MG63 (cell line): Measurements from ENCODE around the gene ZNF646. TPM values are rescaled to one million over a fixed set of nuclear protein-coding genes. Genes with fewer than 3 reads are reported as not detected.
"Not testable (repeated sequence)": the region's sequence is repeated elsewhere in the genome, so short reads cannot be mapped to it uniquely, and the experiment has no call there.

Experiments
- DNase-seq: peaks from one replicate; pipeline ENCODE4 v3.0.0-alpha.2; 2020
- H3K27me3 ChIP-seq: fragments of 250-450 bp; sonication (Bioruptor Pico); 2 replicates; pipeline ENCODE4 v1.5.1; 2020; ENCODE audit warnings: mild to moderate bottlenecking, moderate library complexity
- H3K36me3 ChIP-seq: fragments of 250-450 bp; sonication (Bioruptor Pico); 2 replicates; pipeline ENCODE4 v1.5.1; 2020; ENCODE audit warnings: mild to moderate bottlenecking, moderate library complexity
- H3K4me3 ChIP-seq: fragments of 250-450 bp; sonication (Bioruptor Pico); 2 replicates; pipeline ENCODE4 v1.5.1; 2020; ENCODE audit warnings: mild to moderate bottlenecking, moderate library complexity
- H3K9me3 ChIP-seq: fragments of 250-450 bp; sonication (Bioruptor Pico); 2 replicates; pipeline ENCODE4 v1.5.1; 2020; ENCODE audit warnings: mild to moderate bottlenecking, moderate library complexity
- total RNA-seq: library from RNA; depleted of rRNA; stranded (reverse); fragments of >200 nt; shearing (Covaris generic); gene quantifications from 2 replicates; pipeline ENCODE4 v1.2.3, GENCODE V29; 2014; ENCODE audit warnings: low replicate concordance

ZNF646 gene
- total RNA-seq, 1 experiment from 2014 or later, result 11.4 TPM

DNA sequence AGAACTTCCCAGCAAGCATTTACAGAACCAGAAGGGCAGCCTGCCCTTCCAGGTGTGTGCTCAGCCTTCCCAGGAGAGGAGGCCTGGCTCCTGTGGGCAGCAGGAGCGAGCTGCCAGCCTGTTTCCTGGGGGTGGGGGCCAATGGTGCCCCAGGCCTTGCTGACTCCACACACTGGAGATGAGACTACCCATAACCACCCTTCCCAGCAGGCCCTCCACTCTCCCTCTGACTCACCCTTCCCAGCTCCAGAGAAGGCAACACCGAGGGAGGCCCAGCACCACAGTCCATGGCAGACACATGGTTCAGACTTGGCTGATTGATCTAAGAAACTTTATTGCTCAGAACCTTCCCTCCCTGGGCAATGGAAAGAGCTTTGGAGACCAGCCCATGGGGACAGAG is 16.3 kb downstream of the ZNF646 start:
- DNase-seq, result peak; percentile 79
- Histone ChIP-seq H3K9me3 (no peaks in the 10 kb centered on the region), H3K36me3 (peaks cover 40% of the 10 kb centered on the region), H3K4me3 (no peak overlapping the region), H3K27me3 (no peaks in the 10 kb centered on the region)

- Histone ChIP-seq H3K27me3 (no peaks in the 10 kb centered on the region), H3K4me3 (no peak overlapping the region), H3K9me3 (no peaks in the 10 kb centered on the region; the same call in 1 of the 2 replicates), H3K36me3 (peaks cover 31% of the 10 kb centered on the region)
- DNase-seq, result no peak
Measured at GRCh38 chr16:31092330-31092729, 18.1 kb downstream of the ZNF646 start.

GRCh38 chr16:31093132-31093703 is 19.0 kb downstream of the ZNF646 start:
- H3K9me3 ChIP-seq, result no peaks in the 10 kb centered on the region; the same call in 1 of the 2 replicates
- H3K27me3 ChIP-seq, result no peaks in the 10 kb centered on the region
- DNase-seq, result peak; percentile 56
- peaks cover 28% of the 10 kb centered on the region for H3K36me3 ChIP-seq
- H3K4me3 ChIP-seq, result peak overlapping the region; percentile 84

- Histone ChIP-seq H3K36me3 (peaks cover 19% of the 10 kb centered on the region), H3K4me3 (peak overlapping the region; percentile 84), H3K9me3 (no peaks in the 10 kb centered on the region; the same call in 1 of the 2 replicates), H3K27me3 (no peaks in the 10 kb centered on the region)
- DNase-seq, result no peak
Measured at GRCh38 chr16:31094088-31094423, 19.8 kb downstream of the ZNF646 start.

DNA sequence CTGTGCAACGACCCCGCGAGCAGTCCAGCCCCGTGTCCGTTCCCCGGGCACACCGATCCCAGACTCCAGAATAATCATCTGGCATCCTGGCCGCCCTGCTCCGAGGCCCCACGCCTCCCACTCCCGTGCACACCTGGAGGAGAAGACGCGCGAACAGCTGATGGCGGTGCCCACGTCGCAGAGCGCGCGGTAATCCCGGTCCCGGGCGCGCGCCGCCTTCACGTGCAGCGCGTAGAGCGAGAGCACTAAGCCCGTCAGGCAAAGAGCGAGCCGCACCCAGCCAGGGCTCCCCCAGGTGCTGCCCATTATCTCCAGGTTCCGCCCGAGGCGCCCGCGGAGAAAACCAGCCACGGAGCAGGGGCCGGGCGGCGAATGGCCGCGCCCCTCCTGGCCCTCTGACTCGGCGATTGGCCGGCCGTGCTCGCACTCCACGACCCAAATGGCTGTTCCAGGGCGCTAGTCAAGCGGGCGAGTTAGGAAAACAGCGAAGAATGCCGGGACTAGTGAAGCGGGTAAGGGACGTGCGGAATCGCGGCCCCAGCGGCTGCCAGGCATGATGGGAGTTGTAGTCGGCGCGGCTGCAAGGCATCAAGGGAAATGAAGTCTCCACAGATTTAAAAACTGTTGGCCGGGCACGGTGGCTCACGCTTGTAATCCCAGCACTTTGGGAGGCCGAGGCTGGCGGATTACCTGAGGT is 20.4 kb downstream of the ZNF646 start, which contains the start of gene VKORC1:
VKORC1 (minus strand) TSS at position 374 of the 697 bp plus-strand sequence; CDS start at position 306, 68 bp downstream.
- peak; percentile 99 for DNase-seq

DNA sequence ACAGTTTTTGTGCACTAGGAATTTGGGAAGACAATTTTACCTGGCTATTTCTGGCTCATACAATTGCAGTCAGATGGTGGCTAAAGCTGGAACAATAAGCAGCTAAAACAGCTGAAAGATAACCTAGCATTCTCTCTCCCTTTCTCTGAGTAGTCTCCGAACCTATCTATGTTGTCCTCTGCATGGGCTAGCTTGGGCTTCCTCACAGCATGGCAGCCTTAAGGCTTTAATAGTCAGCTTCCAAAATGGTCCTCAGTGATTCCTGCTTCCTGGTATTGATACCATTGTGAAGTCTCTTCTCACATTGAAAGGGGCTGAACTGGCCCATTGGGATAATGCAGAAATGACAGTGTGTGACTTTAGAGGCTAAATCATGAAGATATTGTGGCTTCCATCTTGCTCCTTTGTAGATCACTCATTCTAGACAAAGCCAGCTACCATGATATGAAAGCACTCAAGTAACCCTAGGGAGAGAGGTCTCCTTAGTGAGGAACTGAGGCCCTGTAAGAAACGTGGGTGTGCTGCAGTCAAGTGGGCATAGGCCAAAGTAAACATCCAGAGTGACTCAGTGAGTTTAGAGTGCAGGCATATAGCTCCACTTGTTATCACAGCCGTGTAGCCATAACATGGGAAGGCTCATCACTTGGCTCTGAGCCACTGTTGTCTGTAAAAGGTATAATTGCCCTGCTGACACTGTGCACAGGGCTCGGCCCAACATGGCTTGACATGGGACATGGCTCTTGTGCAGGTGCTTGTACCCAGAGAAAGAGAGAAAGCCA is 25.8 kb downstream of the ZNF646 start:
- Histone ChIP-seq H3K4me3 (no peak overlapping the region), H3K27me3 (no peaks in the 10 kb centered on the region), H3K36me3 (peaks cover 3% of the 10 kb centered on the region), H3K9me3 (peaks cover 5% of the 10 kb centered on the region; the same call in 1 of the 2 replicates)
- DNase-seq, result no peak

More for the DNA sequence above, 20.4 kb downstream of the ZNF646 start, which contains the start of gene VKORC1:
- H3K36me3 ChIP-seq, result peaks cover 15% of the 10 kb centered on the region
- no peaks in the 10 kb centered on the region for H3K27me3 ChIP-seq
- H3K4me3 ChIP-seq, result peak within 1 kb of the TSS; percentile 84
- no peaks in the 10 kb centered on the region; the same call in 1 of the 2 replicates for H3K9me3 ChIP-seq

DNA sequence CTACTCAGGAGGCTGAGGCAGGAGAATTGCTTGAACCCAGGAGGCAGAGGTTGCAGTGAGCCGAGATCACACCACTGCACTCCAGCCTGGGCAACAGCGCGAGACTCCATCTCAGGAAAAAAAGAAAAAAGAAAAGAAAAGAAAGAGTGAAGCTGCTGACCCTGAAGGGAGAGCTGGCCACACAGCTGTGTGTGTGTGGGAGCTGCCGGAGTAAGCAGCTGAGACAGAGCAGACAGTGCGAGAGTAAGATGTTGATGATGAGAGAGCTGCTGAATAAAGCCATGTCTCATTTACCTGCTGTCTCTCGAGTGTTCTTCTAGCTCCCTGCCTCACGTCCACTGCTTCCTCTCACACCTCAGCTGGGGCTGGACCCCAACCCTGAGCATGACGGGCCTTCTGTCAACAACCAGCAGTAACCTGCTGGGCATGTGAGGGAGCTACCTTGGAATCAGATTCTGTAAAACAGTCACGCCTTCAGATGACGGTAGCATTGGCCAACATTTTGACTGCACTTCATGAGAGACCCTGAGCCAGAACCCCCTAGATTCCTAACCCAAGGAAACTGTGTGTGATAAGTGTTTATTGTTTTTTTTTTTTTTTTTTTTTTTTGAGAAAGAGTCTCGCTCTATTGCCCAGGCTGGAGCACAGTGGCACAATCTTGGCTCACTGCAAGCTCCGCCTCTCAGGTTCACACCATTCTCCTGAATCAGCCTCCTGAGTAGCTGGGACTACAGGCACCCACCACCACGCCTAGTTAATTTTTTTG is 26.8 kb downstream of the ZNF646 start:
- H3K4me3 ChIP-seq, H3K27me3 ChIP-seq, H3K9me3 ChIP-seq, H3K36me3 ChIP-seq, DNase-seq: not testable (repeated sequence)

DNA sequence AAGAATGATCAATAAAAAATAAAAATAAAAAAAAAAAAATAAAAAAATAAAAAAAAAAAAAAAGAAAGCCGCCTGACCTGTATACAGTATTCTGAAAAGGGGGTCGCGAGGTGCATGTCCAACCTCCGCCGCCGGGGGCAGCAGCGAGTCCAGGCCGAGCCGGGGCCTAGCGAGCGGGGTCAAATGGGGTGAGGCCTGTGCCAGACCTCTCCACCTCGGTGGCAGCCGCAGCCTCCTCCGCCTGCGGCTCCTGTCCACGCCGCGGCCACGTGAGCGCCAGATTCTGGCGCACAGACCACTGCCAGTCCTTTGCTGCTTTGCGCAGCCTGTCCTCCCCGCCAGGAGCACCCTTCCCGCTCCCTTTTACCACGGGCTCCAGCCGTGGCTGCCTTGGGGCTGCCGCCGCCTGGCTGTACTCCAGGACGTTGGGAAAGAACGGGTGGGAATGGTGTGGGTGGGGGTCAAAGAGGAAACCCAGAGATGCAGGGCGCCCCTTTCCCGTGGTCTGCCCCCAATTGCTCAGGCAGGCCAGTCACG is 31.5 kb downstream of the ZNF646 start:
- peaks cover 17% of the 10 kb centered on the region for H3K36me3 ChIP-seq
- no peak overlapping the region for H3K4me3 ChIP-seq
- no peaks in the 10 kb centered on the region for H3K9me3 ChIP-seq
- H3K27me3 ChIP-seq, result no peaks in the 10 kb centered on the region
- peak; percentile 90 for DNase-seq

GRCh38 chr16:31106509-31107464 is 32.6 kb downstream of the ZNF646 start:
- Histone ChIP-seq H3K27me3 (no peaks in the 10 kb centered on the region), H3K9me3 (no peaks in the 10 kb centered on the region), H3K36me3 (peaks cover 27% of the 10 kb centered on the region), H3K4me3 (no peak overlapping the region)
- DNase-seq, result no peak

DNA sequence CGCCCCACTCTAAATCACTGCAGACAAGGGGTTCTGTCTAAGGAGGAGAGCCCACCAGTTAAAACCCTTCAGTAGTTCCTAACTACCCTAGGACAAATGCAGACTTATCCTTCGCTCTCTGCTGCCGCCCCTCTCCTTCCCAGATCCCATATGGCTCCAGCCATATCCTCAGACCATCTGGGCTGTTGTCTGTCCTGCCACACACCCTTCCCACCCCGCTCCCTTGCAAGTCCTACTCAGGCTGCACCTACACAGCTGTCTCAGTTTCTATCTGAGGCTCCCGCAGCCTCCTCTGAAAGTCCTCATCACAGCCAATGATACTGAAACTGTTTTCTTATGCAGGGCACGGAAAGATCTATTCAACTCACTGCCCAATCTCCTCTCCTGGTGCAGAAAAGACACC is 33.2 kb downstream of the ZNF646 start:
- H3K4me3 ChIP-seq, result peak overlapping the region; percentile 88
- no peak for DNase-seq
- no peaks in the 10 kb centered on the region for H3K27me3 ChIP-seq
- H3K9me3 ChIP-seq, result no peaks in the 10 kb centered on the region
- peaks cover 34% of the 10 kb centered on the region for H3K36me3 ChIP-seq

- peak; percentile 92 for DNase-seq
- Histone ChIP-seq H3K9me3 (no peaks in the 10 kb centered on the region), H3K36me3 (peaks cover 40% of the 10 kb centered on the region), H3K27me3 (no peaks in the 10 kb centered on the region), H3K4me3 (peak within 1 kb of the TSS; percentile 88)
Measured at GRCh38 chr16:31108035-31108793, 34.0 kb downstream of the ZNF646 start, which contains the start of gene BCKDK. Gene BCKDK (plus strand): TSS chr16:31108386. CDS start chr16:31109224, 838 bp downstream.

- Histone ChIP-seq H3K27me3 (no peaks in the 10 kb centered on the region), H3K36me3 (peaks cover 40% of the 10 kb centered on the region), H3K9me3 (no peaks in the 10 kb centered on the region), H3K4me3 (peak overlapping the region; percentile 88)
- no peak for DNase-seq
Measured at GRCh38 chr16:31108794-31109558, 34.8 kb downstream of the ZNF646 start.

DNA sequence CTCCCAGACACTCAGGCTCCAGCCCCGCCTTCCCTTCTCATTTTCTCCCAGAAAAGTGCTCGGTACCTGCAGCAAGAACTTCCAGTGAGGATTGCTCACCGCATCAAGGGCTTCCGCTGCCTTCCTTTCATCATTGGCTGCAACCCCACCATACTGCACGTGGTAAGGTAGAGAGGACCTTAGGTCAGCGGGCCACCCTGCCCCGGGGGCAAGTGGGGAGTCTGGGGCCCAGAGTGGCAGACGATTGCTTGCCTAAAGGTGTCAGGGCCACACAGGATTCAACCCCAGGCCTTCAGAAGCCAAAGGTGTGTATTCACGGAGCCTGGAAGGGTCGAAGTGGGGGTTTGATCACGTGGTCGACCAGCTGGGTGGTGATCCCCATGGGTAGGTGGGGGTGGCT is 35.4 kb downstream of the ZNF646 start:
- no peak for DNase-seq
- Histone ChIP-seq H3K4me3 (no peak overlapping the region; the same call in 1 of the 2 replicates), H3K9me3 (no peaks in the 10 kb centered on the region), H3K27me3 (no peaks in the 10 kb centered on the region), H3K36me3 (peaks cover 40% of the 10 kb centered on the region)
